GM23248 (cell line): Measurements from ENCODE around the gene C10orf88. TPM values are rescaled to one million over a fixed set of nuclear protein-coding genes. Genes with fewer than 3 reads are reported as not detected.
A peak's percentile ranks its signal among the peaks of the same experiment; 100 is the strongest.

Source experiments
- DNase-seq: peaks from one replicate; pipeline ENCODE4 v3.0.0-alpha.2; 2015
- H2AFZ ChIP-seq: fragments of 200-600 bp; sonication (generic); 2 replicates; pipeline ENCODE4 v1.6.1; 2016; ENCODE audit warnings: antibody characterized with exemption
- H3F3A ChIP-seq: fragments of 200-600 bp; sonication (generic); 2 replicates; pipeline ENCODE4 v1.6.1; 2016; ENCODE audit warnings: mild to moderate bottlenecking, antibody characterized with exemption, mixed run types; ENCODE audit not compliant: insufficient read depth
- H3K27ac ChIP-seq: fragments of 200-600 bp; sonication (generic); 2 replicates; pipeline ENCODE4 v1.5.1; 2016; ENCODE audit warnings: mild to moderate bottlenecking
- H3K27me3 ChIP-seq: fragments of 200-600 bp; sonication (generic); replicated peaks from 2 replicates; pipeline ENCODE4 v1.6.1; 2016; ENCODE audit warnings: mild to moderate bottlenecking; ENCODE audit not compliant: insufficient read depth
- H3K36me3 ChIP-seq: fragments of 200-600 bp; sonication (generic); 2 replicates; pipeline ENCODE4 v1.6.1; 2016; ENCODE audit warnings: low read depth, mild to moderate bottlenecking
- H3K4me1 ChIP-seq: fragments of 200-600 bp; sonication (generic); 2 replicates; pipeline ENCODE4 v1.6.1; 2016; ENCODE audit warnings: mild to moderate bottlenecking; ENCODE audit not compliant: insufficient read depth
- H3K4me2 ChIP-seq: fragments of 200-600 bp; sonication (generic); one replicate; pipeline ENCODE4 v1.6.1; 2016; ENCODE audit warnings: mild to moderate bottlenecking; ENCODE audit not compliant: unreplicated experiment
- H3K4me3 ChIP-seq: fragments of 200-600 bp; sonication (generic); 2 replicates; pipeline ENCODE4 v1.5.1; 2016; ENCODE audit warnings: mild to moderate bottlenecking
- H3K79me2 ChIP-seq: fragments of 200-600 bp; sonication (generic); 2 replicates; pipeline ENCODE4 v1.6.1; 2016; ENCODE audit warnings: mild to moderate bottlenecking; ENCODE audit not compliant: insufficient read depth
- H3K9ac ChIP-seq: fragments of 200-600 bp; sonication (generic); 2 replicates; pipeline ENCODE4 v1.6.1; 2016; ENCODE audit warnings: mild to moderate bottlenecking
- H3K9me2 ChIP-seq: fragments of 200-600 bp; sonication (generic); 2 replicates; pipeline ENCODE4 v1.6.1; 2016; ENCODE audit warnings: mixed run types, mild to moderate bottlenecking, moderate library complexity; ENCODE audit not compliant: insufficient read depth
- H3K9me3 ChIP-seq: fragments of 200-600 bp; sonication (generic); one replicate; pipeline ENCODE4 v1.6.1; 2017; ENCODE audit warnings: low read depth
- H4K20me1 ChIP-seq: fragments of 200-600 bp; sonication (generic); 2 replicates; pipeline ENCODE4 v1.6.0; 2016; ENCODE audit not compliant: insufficient read depth
- EZH2 ChIP-seq: fragments of 200-600 bp; sonication (generic); IDR thresholded peaks from 2 replicates; pipeline ENCODE4 v1.6.1; 2018; ENCODE audit warnings: antibody characterized with exemption, mild to moderate bottlenecking; ENCODE audit not compliant: insufficient read depth, poor library complexity, severe bottlenecking
- EZH2phosphoT487 ChIP-seq: fragments of 200-600 bp; sonication (generic); IDR thresholded peaks from 2 replicates; pipeline ENCODE4 v1.6.1; 2018; ENCODE audit warnings: antibody characterized with exemption, moderate library complexity, mild to moderate bottlenecking, low read depth; ENCODE audit not compliant: insufficient read depth
- WGBS, 2 experiments: methylation state at CpG; one replicate each; pipeline ENCODE4 v1.1.6; 2015 to 2017; ENCODE audit warnings: low lambda C conversion rate in 2 of 2, low coverage in 1 of 2; ENCODE audit errors: missing lambda C conversion rate in 2 of 2; 5-methylcytosine and 5-hydroxymethylcytosine counted together
- in situ Hi-C: fragments of 300-500 bp; cut with MboI; formaldehyde crosslinking; loops from 2 replicates; pipeline ENCODE4 v1.15.0; 2020
- polyA plus RNA-seq: library from polyadenylated mRNA; unstranded; fragments of >200 nt; fragmentation: Nextera tagmentation; extraction: Ambion mirVana; gene quantifications from 2 replicates; pipeline ENCODE4 v1.2.1, GENCODE V29; 2016
- total RNA-seq: library from RNA; depleted of rRNA; stranded (reverse); fragments of >200 nt; shearing (Covaris generic); gene quantifications from 2 replicates; pipeline ENCODE4 v1.2.3, GENCODE V29; 2014

Gene C10orf88
- total and polyA plus RNA-seq, 2 experiments from 2014 or later = 8.8 to 12.5 TPM

DNA sequence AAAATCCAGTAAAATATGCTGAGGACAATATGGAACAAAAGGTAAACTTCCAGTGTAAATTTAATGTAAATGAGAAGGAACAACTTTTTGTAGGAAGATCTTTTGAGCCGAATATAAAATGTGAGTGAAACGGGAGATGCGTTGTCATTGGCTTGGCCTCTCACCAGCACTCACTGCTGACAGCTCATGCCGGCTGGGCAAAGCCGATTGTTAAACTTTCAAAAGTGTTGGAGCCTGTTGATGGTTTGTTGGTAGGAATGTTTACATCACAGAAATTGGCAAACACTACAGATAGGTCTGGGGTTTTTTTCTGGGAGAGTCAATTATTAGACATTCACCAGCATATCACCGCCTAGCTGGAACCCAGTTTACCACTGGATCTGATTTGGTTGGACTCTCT, 32.3 kb upstream of the C10orf88 start:
- H3K4me3 ChIP-seq = no peak overlapping the region
- no peaks in the 10 kb centered on the region; the same call in 1 of the 2 replicates for H3K36me3 ChIP-seq
- no peaks in the 10 kb centered on the region for H3K9me2 ChIP-seq
- no peak overlapping the region for H3K4me2 ChIP-seq
- peak; percentile 54 for DNase-seq
- TF ChIP-seq EZH2 (no peak), EZH2phosphoT487 (no peak)
- no peaks in the 10 kb centered on the region for H3K9me3 ChIP-seq
- H2AFZ ChIP-seq = no peak overlapping the region
- peaks cover 7% of the 10 kb centered on the region; the same call in 1 of the 2 replicates for H3K4me1 ChIP-seq
- H3K79me2 ChIP-seq = no peaks in the 10 kb centered on the region
- WGBS, 2 experiments = 33 to 46% methylated on average over 6 of the region's 6 CpGs
- in situ Hi-C loops = loop anchor here (25.0 kb wide), 1 partner anchor 699 kb away; no protein-coding TSS in a partner anchor
- no peak overlapping the region for H3K9ac ChIP-seq
- H3K27me3 ChIP-seq = no peaks in the 10 kb centered on the region
- no peak overlapping the region for H3K27ac ChIP-seq
- H3F3A ChIP-seq = peaks cover under 1% of the 10 kb centered on the region; the same call in 1 of the 2 replicates
- H4K20me1 ChIP-seq = no peaks in the 10 kb centered on the region

DNA sequence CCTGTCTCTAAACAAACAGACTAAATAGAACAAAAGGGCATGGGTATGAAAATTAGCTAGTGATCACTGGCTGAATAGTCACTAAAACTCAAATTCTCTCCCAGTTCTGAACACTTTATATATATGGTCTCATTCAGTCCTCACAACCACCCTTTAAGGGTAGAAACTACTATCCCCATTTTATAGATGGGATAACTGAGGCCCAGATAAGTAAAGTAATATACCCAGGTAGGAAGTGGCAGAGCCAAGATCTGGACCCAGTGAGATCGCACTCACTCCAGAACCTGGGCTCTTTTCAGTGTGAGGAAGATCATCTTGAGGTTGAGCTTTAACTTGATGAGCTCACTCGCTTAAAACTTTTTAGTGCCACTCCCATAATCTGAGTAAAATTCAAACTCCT, 30.7 kb upstream of the C10orf88 start:
- Histone ChIP-seq H3K4me3 (no peak overlapping the region), H3K9me3 (no peaks in the 10 kb centered on the region), H3K4me1 (0 out of 2 replicates have a peak, but pooled peaks cover 5% of the 10 kb centered on the region), H3F3A (peaks cover 7% of the 10 kb centered on the region; the same call in 1 of the 2 replicates), H3K79me2 (no peaks in the 10 kb centered on the region), H3K4me2 (no peak overlapping the region), H3K27ac (no peak overlapping the region), H3K27me3 (no peaks in the 10 kb centered on the region), H3K9me2 (no peaks in the 10 kb centered on the region), H3K9ac (no peak overlapping the region), H2AFZ (no peak overlapping the region), H3K36me3 (no peaks in the 10 kb centered on the region; the same call in 1 of the 2 replicates), H4K20me1 (no peaks in the 10 kb centered on the region)
- in situ Hi-C loops = loop anchor here (25.0 kb wide), 1 partner anchor 697 kb away; no protein-coding TSS in a partner anchor
- no peak for TF ChIP-seq EZH2
- no peak for TF ChIP-seq EZH2phosphoT487
- DNase-seq = no peak
- 85 to 100% methylated on average over 2 of the region's 2 CpGs for WGBS, 2 experiments

DNA sequence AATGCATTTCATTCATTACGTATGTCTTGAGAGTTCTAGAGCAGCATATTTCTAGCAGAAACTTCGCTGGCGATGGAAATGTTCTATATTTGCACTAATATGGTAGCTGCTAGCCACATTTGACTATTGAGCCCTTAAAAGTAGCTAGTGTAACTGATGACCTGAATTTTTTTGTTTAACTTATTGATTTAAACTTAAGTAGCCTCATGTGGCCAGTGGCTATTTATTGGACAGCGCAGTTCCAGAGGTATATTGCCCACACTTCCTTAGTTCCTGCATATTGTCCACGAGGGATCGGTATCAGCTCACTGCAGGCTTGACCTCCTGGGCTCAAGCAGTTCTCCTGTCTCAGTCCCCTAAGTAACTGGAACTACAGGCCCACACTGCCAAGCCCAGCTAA, 29.9 kb upstream of the C10orf88 start:
- Histone ChIP-seq H3K9me2 (no peaks in the 10 kb centered on the region), H4K20me1 (no peaks in the 10 kb centered on the region), H3K79me2 (no peaks in the 10 kb centered on the region), H3K27me3 (no peaks in the 10 kb centered on the region), H3K36me3 (no peaks in the 10 kb centered on the region; the same call in 1 of the 2 replicates), H3K4me1 (0 out of 2 replicates have a peak, but pooled peaks cover 5% of the 10 kb centered on the region), H2AFZ (no peak overlapping the region), H3K4me3 (no peak overlapping the region), H3K9ac (no peak overlapping the region), H3K27ac (no peak overlapping the region), H3K9me3 (no peaks in the 10 kb centered on the region), H3F3A (peaks cover 7% of the 10 kb centered on the region; the same call in 1 of the 2 replicates), H3K4me2 (no peak overlapping the region)
- in situ Hi-C loops = loop anchor here (25.0 kb wide), 1 partner anchor 697 kb away; no protein-coding TSS in a partner anchor
- DNase-seq = no peak
- TF ChIP-seq EZH2phosphoT487 = no peak
- 87 to 93% methylated on average over 6 of the region's 6 CpGs for WGBS, 2 experiments

DNA sequence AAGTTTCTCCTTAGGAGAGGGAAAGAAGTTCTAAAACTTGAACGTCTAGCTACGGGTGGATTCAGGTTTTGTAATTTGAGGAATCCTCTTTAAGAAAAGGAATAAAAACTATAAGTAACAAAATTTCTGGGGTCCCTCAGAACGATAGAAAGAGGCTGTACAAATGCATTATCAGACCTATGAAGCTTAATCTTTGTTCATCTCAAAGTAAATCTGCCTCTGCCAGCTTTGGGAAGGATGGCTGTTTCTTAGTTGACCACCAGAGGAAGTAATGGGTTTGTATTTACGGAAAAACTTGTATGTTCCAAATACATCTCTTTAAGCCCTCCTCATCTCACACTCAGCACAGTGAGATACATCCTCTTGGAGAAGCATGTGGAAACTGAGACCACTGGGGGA, 27.0 kb upstream of the C10orf88 start:
- peak overlapping the region; percentile 100 for H3K4me2 ChIP-seq
- H3K4me3 ChIP-seq = peak overlapping the region; percentile 97
- peak overlapping the region; percentile 97 for H2AFZ ChIP-seq
- no peaks in the 10 kb centered on the region for H3K79me2 ChIP-seq
- TF ChIP-seq EZH2 (no peak), EZH2phosphoT487 (no peak)
- 0 out of 2 replicates have a peak, but pooled peaks cover 5% of the 10 kb centered on the region for H3K4me1 ChIP-seq
- in situ Hi-C loops = loop anchor here (25.0 kb wide), 1 partner anchor 694 kb away; no protein-coding TSS in a partner anchor
- H3K27me3 ChIP-seq = no peaks in the 10 kb centered on the region
- DNase-seq = peak; percentile 79
- H3K9me3 ChIP-seq = no peaks in the 10 kb centered on the region
- 1 to 3% methylated on average over 4 of the region's 4 CpGs for WGBS, 2 experiments
- H4K20me1 ChIP-seq = no peaks in the 10 kb centered on the region
- no peaks in the 10 kb centered on the region for H3K36me3 ChIP-seq
- peaks cover 7% of the 10 kb centered on the region; the same call in 1 of the 2 replicates for H3F3A ChIP-seq
- peak overlapping the region; percentile 54 for H3K27ac ChIP-seq
- no peaks in the 10 kb centered on the region for H3K9me2 ChIP-seq
- peak overlapping the region; percentile 93 for H3K9ac ChIP-seq
